Suprapubic skin (tissue), 4 donors: ENCODE data around the gene ATP1A4. TPM values are rescaled to one million over a fixed set of nuclear protein-coding genes. Genes with fewer than 3 reads are reported as not detected.

Experiments
- DNase-seq, 2 donors: peaks; one replicate each; pipeline ENCODE4 v3.0.0-alpha.2; 2019; ENCODE audit warnings: low spot score in 2 of 2
- H3K27ac ChIP-seq: fragments of 200-600 bp; sonication (generic); one replicate; pipeline ENCODE4 v1.5.1; 2019
- H3K27me3 ChIP-seq: fragments of 200-600 bp; sonication (generic); one replicate; pipeline ENCODE4 v1.5.1; 2019
- H3K36me3 ChIP-seq: fragments of 200-600 bp; sonication (generic); one replicate; pipeline ENCODE4 v1.5.1; 2019
- H3K4me1 ChIP-seq: fragments of 200-600 bp; sonication (generic); one replicate; pipeline ENCODE4 v1.5.1; 2019
- H3K4me3 ChIP-seq: fragments of 200-600 bp; sonication (generic); one replicate; pipeline ENCODE4 v1.5.1; 2019; ENCODE audit warnings: mild to moderate bottlenecking
- H3K9me3 ChIP-seq: fragments of 200-600 bp; sonication (generic); one replicate; pipeline ENCODE4 v1.5.1; 2019
- CTCF ChIP-seq, 2 donors: fragments of 200-600 bp in 1 of 2; fragments of 450-650 bp in 1 of 2; sonication (generic) in 1 of 2; IDR thresholded peaks; one replicate each; pipeline ENCODE4 v1.5.1; 2016 to 2019; ENCODE audit warnings: antibody characterized with exemption in 2 of 2, mild to moderate bottlenecking in 1 of 2, moderate library complexity in 1 of 2
- EP300 ChIP-seq: sonication (generic); formaldehyde crosslinking; IDR thresholded peaks from one replicate; pipeline ENCODE4 v1.6.1; 2017; ENCODE audit warnings: antibody characterized with exemption
- POLR2A ChIP-seq, 2 donors: fragments of 450-650 bp; IDR thresholded peaks; one replicate each; pipeline ENCODE4 v1.6.1; 2017; ENCODE audit warnings: antibody characterized with exemption in 2 of 2, mild to moderate bottlenecking in 2 of 2, moderate library complexity in 2 of 2
- POLR2AphosphoS5 ChIP-seq, 3 donors: sonication (generic); formaldehyde crosslinking; IDR thresholded peaks; one replicate each; pipeline ENCODE4 v1.6.1; 2017; ENCODE audit warnings: antibody characterized with exemption in 3 of 3
- WGBS: methylation state at CpG from one replicate; pipeline ENCODE4 v1.1.5; 2018; 5-methylcytosine and 5-hydroxymethylcytosine counted together
- total RNA-seq, 4 donors: library from RNA; depleted of rRNA; stranded (reverse); fragments of >200 nt; gene quantifications; one replicate each; pipeline ENCODE4 v1.1.0, GENCODE V29; 2016

The ATP1A4 gene
- total RNA-seq, 4 donors from 2014 or later: not detected

- no peak overlapping the region for H3K4me3 ChIP-seq
- 89% methylated on average over 8 of the region's 8 CpGs for WGBS
- DNase-seq: peak in 1 of 2 donors; percentile 20
- H3K9me3 ChIP-seq: no peaks in the 10 kb centered on the region
- H3K36me3 ChIP-seq: no peaks in the 10 kb centered on the region
- H3K27me3 ChIP-seq: no peaks in the 10 kb centered on the region
- no peak overlapping the region for H3K27ac ChIP-seq
- H3K4me1 ChIP-seq: no peaks in the 10 kb centered on the region
- TF ChIP-seq POLR2AphosphoS5 (IDR thresholded peaks at IDR 0.05) (no peak), EP300 (no peak), CTCF (IDR thresholded peaks at IDR 0.05) (no peak), POLR2A (IDR thresholded peaks at IDR 0.05) (no peak)
These were observed 14.1 kb upstream of the ATP1A4 start for GRCh38 chr1:160137216-160137862.

DNA sequence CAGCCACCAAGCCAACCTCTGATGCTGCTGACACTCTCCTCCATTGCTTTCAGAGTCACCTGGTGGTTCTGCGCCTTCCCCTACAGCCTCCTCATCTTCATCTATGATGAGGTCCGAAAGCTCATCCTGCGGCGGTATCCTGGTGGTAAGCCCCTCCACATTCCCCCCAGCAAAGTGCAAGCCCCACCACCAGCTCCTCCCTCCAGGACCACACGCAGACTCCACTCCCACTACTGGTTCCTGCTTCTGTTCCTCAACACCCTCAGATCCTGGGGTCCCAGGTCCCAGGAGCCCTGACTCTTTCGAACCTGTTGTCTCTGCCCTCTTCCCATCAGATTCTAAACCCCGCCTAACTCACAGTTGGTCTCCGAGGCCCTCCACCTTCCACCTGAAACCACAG, 11.6 kb upstream of the ATP1A4 start:
- Histone ChIP-seq H3K4me1 (no peaks in the 10 kb centered on the region), H3K36me3 (no peaks in the 10 kb centered on the region), H3K9me3 (no peaks in the 10 kb centered on the region), H3K27ac (no peak overlapping the region), H3K27me3 (no peaks in the 10 kb centered on the region), H3K4me3 (no peak overlapping the region)
- DNase-seq: peak in 1 of 2 donors; percentile 32
- WGBS: 95% methylated on average over 8 of the region's 8 CpGs
- TF ChIP-seq POLR2A (IDR thresholded peaks at IDR 0.05): no peak
- TF ChIP-seq POLR2AphosphoS5 (IDR thresholded peaks at IDR 0.05): no peak
- no peak for TF ChIP-seq EP300
- TF ChIP-seq CTCF (IDR thresholded peaks at IDR 0.05): no peak

DNA sequence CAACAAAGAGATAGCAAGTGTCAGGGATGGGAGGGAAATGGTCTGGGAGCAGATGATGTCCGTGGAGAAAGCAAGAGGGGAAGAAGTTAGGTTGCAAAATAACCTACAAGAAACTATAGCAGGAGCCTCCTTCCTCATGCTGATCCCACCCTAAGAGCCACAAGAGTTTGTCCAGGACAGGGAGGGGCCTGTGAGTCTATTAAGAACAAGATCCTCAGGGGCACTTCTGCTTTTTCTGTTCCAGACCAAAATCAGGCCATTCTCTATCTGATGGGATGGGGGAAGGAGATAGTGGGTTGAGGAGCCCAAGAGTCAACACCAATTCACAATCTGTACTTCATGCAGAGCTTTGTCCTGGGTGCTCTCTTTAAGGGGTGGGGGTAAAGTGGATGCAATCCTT, 7.7 kb upstream of the ATP1A4 start:
- 32% methylated on average over 1 of the region's 1 CpG for WGBS

GRCh38 chr1:160144921-160145320, 6.5 kb upstream of the ATP1A4 start:
- H3K36me3 ChIP-seq: no peaks in the 10 kb centered on the region
- H3K9me3 ChIP-seq: no peaks in the 10 kb centered on the region
- TF ChIP-seq POLR2A (IDR thresholded peaks at IDR 0.05): no peak
- no peak for TF ChIP-seq POLR2AphosphoS5 (IDR thresholded peaks at IDR 0.05)
- TF ChIP-seq CTCF (IDR thresholded peaks at IDR 0.05): no peak
- TF ChIP-seq EP300: no peak
- no peaks in the 10 kb centered on the region for H3K27me3 ChIP-seq
- no peak overlapping the region for H3K4me3 ChIP-seq
- 63% methylated on average over 4 of the region's 4 CpGs for WGBS
- H3K27ac ChIP-seq: no peak overlapping the region
- H3K4me1 ChIP-seq: peaks cover 4% of the 10 kb centered on the region
- peak in 1 of 2 donors; percentile 15 for DNase-seq

More for the DNA sequence above, 7.7 kb upstream of the ATP1A4 start:
- H3K27me3 ChIP-seq: no peaks in the 10 kb centered on the region
- H3K9me3 ChIP-seq: no peaks in the 10 kb centered on the region
- no peak overlapping the region for H3K4me3 ChIP-seq
- no peak for TF ChIP-seq CTCF (IDR thresholded peaks at IDR 0.05)
- TF ChIP-seq POLR2AphosphoS5 (IDR thresholded peaks at IDR 0.05): no peak
- no peak for TF ChIP-seq POLR2A (IDR thresholded peaks at IDR 0.05)
- TF ChIP-seq EP300: no peak
- H3K4me1 ChIP-seq: no peaks in the 10 kb centered on the region
- H3K27ac ChIP-seq: no peak overlapping the region
- no peaks in the 10 kb centered on the region for H3K36me3 ChIP-seq
- DNase-seq: peak in 1 of 2 donors; percentile 9

DNA sequence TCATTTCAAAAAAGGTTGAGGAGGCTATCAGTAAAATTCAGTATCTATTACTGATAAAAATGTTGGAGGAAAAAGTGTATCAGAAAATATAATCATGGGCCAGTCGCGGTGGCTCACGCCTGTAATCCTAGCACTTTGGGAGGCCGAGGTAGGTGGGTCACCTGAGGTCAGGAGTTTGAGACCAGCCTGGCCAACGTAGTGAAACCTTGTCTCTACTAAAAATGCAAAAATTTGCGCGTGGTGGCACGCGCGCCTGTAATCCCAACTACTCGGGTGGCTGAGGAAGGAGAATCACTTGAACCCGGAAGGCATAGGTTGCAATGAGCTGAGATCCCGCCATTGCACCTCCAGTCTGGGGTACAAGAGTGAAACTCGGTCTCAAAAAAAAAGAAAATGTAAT, 5.3 kb upstream of the ATP1A4 start:
- Histone ChIP-seq H3K27me3 (no peaks in the 10 kb centered on the region), H3K4me3 (no peak overlapping the region), H3K27ac (no peak overlapping the region), H3K4me1 (peaks cover 4% of the 10 kb centered on the region), H3K36me3 (no peaks in the 10 kb centered on the region), H3K9me3 (no peaks in the 10 kb centered on the region)
- WGBS: 93% methylated on average over 14 of the region's 14 CpGs
- TF ChIP-seq EP300 (no peak), POLR2AphosphoS5 (IDR thresholded peaks at IDR 0.05) (no peak), POLR2A (IDR thresholded peaks at IDR 0.05) (no peak), CTCF (IDR thresholded peaks at IDR 0.05) (no peak)
- peak in 1 of 2 donors; percentile 0 for DNase-seq
